ENCODE data around the gene PLD6. TPM values are rescaled to one million over a fixed set of nuclear protein-coding genes. Genes with fewer than 3 reads are reported as not detected.

The PLD6 gene
- total RNA-seq, 1 experiment from 2014 or later: 0.09 TPM

DNA sequence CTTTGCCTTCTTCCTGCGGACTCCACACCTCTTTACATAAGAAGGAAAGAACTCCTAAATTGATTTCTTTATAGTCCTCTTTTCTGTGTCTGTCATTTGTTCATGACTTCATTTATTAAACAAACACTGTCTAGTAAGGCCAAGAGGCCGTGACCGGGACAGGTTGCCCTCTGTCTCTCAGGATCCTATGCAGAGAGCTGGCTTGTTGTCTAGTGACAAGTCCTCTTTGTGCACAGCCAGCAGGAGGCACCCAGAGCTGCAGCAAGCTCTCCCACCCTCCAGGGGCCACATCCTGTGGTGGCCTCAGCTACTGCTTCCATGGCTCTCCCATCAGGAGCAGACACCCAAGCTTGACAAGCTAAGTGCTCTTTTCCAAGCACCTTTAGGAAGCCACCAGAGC, 50.6 kb downstream of the PLD6 start:
- Histone ChIP-seq H3K4me1 (ENCODE audit: insufficient read depth, low read length) (no peaks in the 10 kb centered on the region), H3K56ac (ENCODE audit: insufficient read length, low read depth, low read length) (no peak overlapping the region), H3K23me2 (ENCODE audit: insufficient read length, low read depth, low read length, poor library complexity, severe bottlenecking) (no peaks in the 10 kb centered on the region), H4K91ac (ENCODE audit: insufficient read length, low read depth, low read length) (no peak overlapping the region), H3K27me3 (ENCODE audit: insufficient read depth, low read length) (no peaks in the 10 kb centered on the region), H3K9ac (ENCODE audit: extremely low read depth, insufficient read length, low read length) (no peak overlapping the region), H3K9me3 (ENCODE audit: control insufficient read depth, low read depth, low read length) (no peaks in the 10 kb centered on the region), H3K14ac (ENCODE audit: insufficient read depth, low read length) (no peak overlapping the region), H3K18ac (ENCODE audit: insufficient read length, low read depth, low read length) (no peak overlapping the region), H3K79me1 (ENCODE audit: insufficient read depth, low read depth, low read length, poor library complexity, severe bottlenecking) (no peaks in the 10 kb centered on the region), H2BK12ac (ENCODE audit: insufficient read length, low read depth, low read length) (no peak overlapping the region), H3K27ac (ENCODE audit: insufficient read length, low read depth, low read length) (no peak overlapping the region), H3K4ac (ENCODE audit: low read depth, low read length) (no peak overlapping the region), H3K23ac (ENCODE audit: insufficient read length, low read depth, low read length) (no peak overlapping the region), H2AK5ac (ENCODE audit: insufficient read length, low read length) (no peak overlapping the region), H2BK120ac (ENCODE audit: low read depth, low read length, poor library complexity, severe bottlenecking) (no peak overlapping the region), H3T11ph (ENCODE audit: low read length) (no peak overlapping the region), H2BK5ac (ENCODE audit: insufficient read length, low read length) (no peak overlapping the region), H3K79me2 (ENCODE audit: insufficient read depth, low read length) (no peaks in the 10 kb centered on the region), H2BK20ac (ENCODE audit: low read depth, low read length, poor library complexity, severe bottlenecking) (no peak overlapping the region), H4K20me1 (ENCODE audit: control insufficient read depth, insufficient read depth, insufficient read length) (no peaks in the 10 kb centered on the region), H3K4me2 (ENCODE audit: insufficient read depth, insufficient read length, low read length) (no peak overlapping the region), H4K5ac (ENCODE audit: insufficient read length, low read depth, low read length) (no peak overlapping the region), H2AFZ (ENCODE audit: low read length) (no peak overlapping the region), H2BK15ac (ENCODE audit: low read depth, low read length) (no peak overlapping the region), H4K8ac (replicated peaks; ENCODE audit: insufficient read length, low read depth, low read length) (no peak overlapping the region)
- no peaks in the 10 kb centered on the region for H3K4me1 Mint-ChIP-seq
- WGBS (ENCODE audit: extremely low coverage, insufficient read length, low lambda C conversion rate): no CpG with 5 or more reads among the region's 3 CpGs
- H3K36me3 Mint-ChIP-seq (ENCODE audit: insufficient read depth in 1 of 3, low read depth in 3 of 3): peaks cover 31 to 70% (median 64%) of the 10 kb centered on the region in 3 experiments
- no peak overlapping the region for H3K4me3 Mint-ChIP-seq
- H3K27ac Mint-ChIP-seq: no peak overlapping the region
- TF ChIP-seq, protein P1, sequence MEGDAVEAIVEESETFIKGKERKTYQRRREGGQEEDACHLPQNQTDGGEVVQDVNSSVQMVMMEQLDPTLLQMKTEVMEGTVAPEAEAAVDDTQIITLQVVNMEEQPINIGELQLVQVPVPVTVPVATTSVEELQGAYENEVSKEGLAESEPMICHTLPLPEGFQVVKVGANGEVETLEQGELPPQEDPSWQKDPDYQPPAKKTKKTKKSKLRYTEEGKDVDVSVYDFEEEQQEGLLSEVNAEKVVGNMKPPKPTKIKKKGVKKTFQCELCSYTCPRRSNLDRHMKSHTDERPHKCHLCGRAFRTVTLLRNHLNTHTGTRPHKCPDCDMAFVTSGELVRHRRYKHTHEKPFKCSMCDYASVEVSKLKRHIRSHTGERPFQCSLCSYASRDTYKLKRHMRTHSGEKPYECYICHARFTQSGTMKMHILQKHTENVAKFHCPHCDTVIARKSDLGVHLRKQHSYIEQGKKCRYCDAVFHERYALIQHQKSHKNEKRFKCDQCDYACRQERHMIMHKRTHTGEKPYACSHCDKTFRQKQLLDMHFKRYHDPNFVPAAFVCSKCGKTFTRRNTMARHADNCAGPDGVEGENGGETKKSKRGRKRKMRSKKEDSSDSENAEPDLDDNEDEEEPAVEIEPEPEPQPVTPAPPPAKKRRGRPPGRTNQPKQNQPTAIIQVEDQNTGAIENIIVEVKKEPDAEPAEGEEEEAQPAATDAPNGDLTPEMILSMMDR (conservative IDR thresholded peaks at IDR 0.05): no peak
- no peaks in the 10 kb centered on the region for H3K27me3 Mint-ChIP-seq (ENCODE audit: low read depth)
- no peak for DNase-seq
- H3K9me3 Mint-ChIP-seq: no peaks in the 10 kb centered on the region

Measured in H9 (cell line).